NCI-H510A treated with DMSO at 0.1 percent for 48 hours (cell line): ENCODE data around the gene PPP2R5E.

ENCODE experiments used
- DNase-seq: peaks from one replicate; lab custom pipeline; 2025; lab: John Stamatoyannopoulos, UW

The PPP2R5E gene

GRCh38 chr14:63470962-63471793 is 72.0 kb downstream of the PPP2R5E start:
- DNase-seq = no peak

DNA sequence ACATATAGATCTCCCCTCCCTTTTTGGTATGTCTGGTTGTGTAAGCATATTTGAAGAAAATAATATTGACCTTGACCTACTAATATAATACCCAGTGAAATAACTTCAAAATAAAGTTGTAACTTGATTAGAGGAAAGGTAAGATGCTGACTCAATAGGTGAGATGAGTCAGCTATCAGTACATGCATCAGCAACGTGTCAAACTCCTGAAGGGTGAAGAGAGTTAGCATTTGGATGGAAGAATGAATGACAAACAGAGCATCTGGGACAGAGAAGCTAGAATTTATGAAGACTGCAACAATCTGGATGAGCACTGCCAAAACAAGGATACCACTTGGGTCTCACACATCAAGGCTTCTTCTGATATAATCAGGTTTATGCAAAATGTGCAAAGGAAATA is 74.9 kb downstream of the PPP2R5E start:
- no peak for DNase-seq

DNA sequence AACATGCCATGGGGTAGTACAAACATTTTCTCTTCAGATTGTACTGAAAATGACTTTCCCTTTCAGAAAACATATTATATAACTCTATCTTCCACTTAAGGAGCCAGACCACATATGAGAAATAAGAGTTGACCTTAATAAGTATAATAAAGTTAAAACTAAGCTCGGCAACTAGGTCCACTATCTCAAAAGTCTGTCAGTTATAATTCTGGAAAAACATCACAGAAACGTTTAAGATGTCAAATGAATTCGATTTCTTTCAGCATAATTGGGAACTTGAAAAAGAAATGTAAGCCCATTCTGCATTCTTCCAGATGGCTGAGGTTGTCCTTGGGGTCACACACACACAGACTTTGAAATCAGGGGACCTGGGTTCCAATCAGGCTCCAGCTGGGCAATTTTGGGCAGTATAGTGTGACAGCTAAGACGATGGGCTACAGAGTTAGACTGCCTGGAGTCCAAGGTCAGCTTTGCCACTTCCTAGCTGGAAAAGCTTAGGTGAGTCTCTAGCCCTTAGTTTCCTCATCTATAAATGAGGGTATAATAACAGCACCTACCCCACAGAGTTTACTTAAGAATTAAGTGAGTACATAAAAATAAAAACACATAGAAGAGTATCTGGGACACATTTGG is 75.6 kb downstream of the PPP2R5E start:
- no peak for DNase-seq

DNA sequence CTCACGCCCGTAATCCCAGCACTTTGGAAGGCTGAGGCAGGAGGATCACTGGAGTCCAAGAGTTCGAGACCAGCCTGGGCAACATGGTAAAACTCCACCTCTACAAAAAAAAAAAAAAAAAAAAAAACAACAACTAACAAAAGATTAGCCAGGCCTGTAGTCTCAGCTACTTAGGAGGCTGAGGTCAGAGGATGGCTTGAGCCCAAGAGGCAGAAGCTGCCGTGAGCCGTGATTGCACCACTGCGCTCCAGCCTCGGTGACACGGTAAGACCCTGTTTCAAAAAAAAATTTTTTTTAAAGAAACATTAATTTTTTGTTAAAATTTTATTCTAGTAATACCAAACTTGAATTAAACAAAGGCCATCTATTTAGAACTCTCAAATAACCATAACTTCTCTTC is 77.8 kb downstream of the PPP2R5E start:
- DNase-seq = no peak

DNA sequence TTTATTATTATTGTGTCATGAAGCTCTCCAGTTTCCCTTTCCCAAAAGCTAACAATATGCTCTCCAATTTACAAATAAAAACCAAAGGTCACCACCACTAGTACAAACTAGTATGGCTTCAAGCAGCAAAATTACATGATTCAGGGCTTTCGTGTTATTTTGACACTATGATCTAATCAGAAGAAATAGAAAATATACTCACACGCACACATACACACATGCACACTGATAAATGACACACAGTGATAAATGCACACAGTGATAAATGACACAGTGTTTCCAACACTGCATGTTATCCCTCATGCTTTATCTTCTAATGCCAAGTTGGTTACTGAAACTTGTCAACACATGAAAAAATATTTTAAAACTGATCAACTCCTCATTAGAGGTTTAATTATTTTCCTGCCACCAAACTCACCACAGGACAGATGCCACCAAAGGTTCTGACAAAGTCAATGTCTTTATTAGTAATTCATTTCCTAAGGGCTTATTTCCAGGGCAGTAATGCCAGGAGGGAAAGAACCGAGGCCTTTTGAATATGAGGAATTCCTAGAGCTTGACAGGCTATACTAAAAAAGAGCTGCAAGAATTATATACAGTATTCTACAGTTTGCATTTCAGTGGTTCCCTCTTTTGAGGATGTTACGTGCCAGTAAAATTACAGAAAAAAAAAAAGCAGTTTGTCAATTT is 82.4 kb downstream of the PPP2R5E start:
- DNase-seq = no peak

DNA sequence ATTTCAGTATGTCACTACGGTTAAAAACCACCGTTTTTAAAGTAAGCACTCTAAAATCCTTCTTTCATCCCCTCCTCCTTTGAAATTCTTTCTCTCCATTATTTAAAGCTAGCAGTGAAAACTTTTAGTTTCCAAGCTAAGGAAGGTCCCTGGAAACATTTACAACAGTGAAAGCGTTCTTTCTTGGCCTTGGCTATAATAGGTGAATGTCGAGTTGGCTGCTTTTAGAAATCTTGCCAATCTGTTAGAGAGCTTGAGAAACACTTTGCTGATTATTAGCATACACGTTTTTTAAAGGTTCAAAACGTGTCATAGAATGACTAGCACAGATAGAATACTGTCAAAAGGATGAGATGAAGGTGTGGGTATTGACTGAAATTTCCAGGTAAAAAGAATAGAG is 83.4 kb downstream of the PPP2R5E start:
- DNase-seq = no peak

DNA sequence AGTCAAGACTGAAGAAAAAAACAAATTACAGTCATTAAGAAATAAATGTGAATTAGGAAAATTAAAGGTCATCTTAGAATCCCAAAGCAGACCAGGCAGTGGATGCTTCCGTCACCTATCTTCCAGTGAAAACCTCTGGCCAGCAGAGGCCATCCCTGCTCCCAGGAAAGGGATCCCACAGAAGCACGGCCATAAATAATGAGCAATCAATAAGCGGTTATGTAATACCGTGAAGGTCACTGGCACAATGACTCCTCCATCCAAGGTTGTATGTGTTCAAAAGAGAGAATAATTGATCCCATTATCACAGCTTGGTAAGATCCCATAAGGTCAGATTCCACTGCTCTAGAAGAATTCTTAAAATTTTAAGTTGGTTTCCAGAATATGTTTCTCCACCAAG is 85.7 kb downstream of the PPP2R5E start:
- DNase-seq = no peak

DNA sequence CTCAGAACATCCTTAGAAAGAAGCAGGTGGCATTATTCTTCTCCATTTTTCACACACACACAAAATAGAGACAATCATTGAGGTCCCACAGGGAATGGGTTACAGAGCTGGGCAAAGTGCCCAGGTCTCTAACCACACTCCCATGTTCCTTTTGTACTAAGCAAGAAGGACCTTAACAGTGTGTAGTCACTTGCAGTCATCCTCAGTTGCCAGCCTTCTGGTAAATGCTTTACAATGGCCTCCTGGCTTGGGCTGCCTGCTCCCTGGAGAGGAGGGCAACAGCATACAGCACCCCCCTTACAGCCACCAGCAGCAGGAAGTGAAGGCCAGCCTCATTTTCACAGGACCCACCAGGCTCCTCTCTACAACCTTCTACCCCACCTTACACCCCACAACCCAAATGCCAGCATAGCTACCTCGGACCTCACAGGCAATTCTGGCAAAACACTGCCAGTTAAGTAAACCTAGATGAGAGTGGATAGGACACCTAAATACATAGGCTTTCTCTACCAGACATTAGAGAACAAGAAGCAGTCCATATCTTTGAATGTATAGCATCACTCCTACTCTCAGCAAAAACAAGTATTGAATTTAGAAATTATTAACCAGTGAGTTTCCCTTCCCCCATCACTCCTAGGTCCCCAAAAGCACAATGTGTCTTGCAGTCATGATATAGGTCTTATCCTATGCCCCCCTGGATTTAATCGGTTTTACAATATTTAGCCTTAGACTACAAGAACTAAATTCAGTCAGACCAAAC is 88.1 kb downstream of the PPP2R5E start:
- DNase-seq = no peak

- DNase-seq = no peak
Observed at GRCh38 chr14:63454436-63454835, 88.7 kb downstream of the PPP2R5E start.

GRCh38 chr14:63453443-63453936 is 89.7 kb downstream of the PPP2R5E start:
- DNase-seq = no peak

DNA sequence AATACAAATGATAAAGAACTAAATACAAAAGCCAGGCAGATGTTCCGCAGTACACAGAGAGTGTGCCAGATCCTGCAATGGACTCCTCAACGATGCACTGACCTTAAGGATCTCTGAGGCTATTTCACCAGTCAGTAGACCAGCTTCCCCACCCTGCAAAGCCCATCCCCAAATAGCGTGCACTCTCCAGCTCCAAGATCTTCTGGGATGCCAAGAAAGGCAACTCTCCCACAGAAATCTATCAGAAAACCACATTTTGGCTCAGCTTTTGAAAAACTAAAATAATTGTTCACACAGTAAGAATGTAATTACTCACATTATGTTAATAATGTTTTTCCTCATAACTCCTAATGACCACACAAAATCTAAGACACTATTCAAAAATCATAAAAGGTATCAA is 90.4 kb downstream of the PPP2R5E start:
- DNase-seq = no peak

- DNase-seq = no peak
Observed at GRCh38 chr14:63448841-63449240, 94.3 kb downstream of the PPP2R5E start.

- DNase-seq = no peak
Observed at GRCh38 chr14:63444588-63444987, 98.6 kb downstream of the PPP2R5E start.

DNA sequence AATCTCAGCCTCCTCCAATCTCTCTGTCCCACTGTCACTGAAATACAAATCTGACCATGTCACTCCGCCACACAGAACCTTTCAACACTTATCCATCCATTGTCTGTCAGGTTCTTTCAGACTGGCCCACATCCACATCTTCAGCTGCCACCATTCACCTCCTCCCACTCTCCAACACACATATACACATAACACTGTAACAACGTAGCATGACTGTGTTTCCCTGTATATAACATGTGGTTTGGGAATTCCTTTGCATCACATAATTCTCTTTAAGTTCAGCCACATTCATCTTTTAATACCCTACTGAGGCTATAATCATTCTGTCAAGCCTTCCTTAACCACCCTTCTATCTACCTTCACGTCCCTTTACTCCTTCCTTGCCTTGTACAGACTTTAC is 99.2 kb downstream of the PPP2R5E start:
- DNase-seq = no peak

DNA sequence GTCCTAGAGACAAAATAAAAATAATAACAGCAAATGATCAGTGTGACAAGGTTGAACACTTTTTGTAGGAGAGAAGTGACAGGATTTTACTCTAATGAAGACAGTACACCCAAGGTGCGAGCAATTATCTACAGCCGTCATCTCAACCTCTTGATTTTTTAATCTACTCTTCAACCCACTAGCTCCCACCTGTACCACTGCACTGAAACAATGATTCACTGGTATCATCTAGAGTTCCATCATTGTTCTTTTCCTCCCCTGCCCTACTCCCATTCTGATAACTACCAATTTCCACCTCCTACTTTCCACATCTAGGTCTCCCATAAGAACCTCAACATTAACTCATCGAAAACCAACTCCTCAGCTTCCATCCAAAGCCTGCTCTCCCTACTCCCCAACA is 99.8 kb downstream of the PPP2R5E start:
- no peak for DNase-seq

DNA sequence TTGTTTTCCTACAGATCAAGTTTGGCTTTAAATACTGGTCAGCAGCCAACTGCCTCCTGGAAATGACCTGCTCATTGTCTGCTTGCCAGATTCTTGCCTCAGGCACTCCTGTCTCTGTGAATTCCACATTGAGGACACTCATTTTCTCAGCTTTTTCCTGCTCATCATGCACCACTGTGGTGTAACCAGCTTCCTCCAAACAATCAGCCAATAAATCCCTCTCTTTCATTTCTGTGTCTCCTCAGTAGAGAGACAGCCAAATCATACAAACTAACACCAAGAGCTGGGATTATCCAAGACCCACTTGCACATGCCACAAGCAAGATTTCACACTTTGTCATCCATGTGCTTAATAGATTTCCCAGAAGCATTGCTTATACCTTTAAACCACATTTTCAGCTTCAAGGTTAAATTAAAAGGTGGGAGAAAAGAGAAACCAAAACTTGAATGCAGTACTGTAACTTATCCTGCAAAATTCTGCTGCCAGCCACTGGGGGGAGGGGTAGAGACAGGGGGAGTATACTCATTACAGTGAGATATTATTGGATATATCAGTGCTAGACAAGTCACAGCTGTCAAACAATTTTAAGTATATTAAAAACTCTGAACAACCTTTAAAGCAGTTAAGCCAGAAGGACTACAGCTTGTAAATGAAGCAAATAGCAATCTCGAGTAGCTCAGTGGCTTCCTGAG is 105.0 kb downstream of the PPP2R5E start:
- no peak for DNase-seq

DNA sequence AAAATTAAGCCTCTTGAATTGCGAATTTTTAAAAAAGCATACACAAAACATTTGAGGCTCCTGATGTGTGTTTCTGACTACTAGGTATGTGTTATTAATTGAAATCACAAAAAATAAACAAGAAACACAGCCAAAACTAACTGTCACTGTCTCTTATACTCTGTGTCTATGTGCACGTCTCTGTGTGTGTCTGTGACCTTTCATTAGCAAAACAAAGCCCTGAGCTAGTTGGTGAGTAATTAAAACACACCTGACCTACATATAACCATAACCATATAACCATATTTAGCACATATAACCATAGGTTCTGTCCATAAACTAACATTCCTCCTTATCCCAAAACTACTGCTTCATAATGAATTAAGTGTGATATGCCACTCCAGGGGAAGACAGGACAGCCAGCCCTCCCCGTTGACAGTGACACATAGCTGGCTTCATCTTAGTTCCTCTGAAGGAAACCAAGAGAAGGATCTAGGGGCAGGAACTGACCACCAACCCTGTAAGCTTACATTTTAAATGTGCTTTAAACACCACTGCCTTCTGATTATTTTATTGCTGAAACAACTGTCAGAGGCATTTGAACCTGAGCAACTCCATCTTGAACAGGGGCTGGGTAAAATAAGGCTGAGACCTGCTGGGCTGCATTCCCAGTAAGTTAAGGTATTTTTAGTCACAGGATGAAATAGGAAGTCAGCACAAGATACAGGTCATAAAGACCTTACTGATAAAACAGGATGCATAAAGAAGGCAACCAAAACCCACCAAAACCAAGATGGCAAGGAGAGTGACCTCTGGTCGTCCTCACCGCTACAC is 106.7 kb downstream of the PPP2R5E start:
- DNase-seq = no peak

DNA sequence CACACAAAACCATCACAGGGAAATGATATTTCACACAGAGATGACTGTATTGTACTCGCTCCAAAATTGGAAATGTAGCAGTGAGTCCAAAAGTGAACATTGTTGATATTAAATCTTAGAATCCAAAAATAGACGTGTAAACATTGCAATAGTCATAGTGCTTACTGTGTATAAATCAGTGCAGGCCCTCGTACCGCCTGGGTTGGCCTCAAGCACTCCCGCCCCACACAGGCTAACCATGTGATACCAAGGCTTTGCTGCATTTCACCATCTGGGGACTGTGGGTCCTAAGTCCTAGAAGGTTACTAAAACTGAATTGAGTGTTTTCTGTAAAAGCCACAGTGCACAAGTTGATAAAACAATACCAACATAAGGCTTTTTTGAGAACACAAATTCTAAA is 107.3 kb downstream of the PPP2R5E start:
- no peak for DNase-seq

DNA sequence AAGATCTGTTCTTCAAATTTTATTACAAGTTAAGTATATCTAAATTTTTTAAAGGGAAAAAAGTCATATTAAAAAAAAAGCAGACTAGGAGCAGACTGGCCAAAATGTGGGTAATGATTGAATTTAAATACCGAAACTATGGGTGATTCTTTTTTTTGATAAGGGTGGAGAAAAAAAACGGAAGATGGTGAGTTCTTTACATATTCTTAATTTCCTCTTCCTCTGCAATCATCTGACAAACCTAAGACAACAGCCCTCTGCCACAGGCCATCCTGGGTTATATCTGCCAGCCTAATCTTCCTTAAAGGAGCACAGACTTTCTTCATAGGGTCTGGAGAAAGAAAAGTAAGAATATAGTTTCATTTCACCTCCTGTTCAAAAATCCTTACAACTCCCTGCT is 108.0 kb downstream of the PPP2R5E start:
- DNase-seq = no peak

DNA sequence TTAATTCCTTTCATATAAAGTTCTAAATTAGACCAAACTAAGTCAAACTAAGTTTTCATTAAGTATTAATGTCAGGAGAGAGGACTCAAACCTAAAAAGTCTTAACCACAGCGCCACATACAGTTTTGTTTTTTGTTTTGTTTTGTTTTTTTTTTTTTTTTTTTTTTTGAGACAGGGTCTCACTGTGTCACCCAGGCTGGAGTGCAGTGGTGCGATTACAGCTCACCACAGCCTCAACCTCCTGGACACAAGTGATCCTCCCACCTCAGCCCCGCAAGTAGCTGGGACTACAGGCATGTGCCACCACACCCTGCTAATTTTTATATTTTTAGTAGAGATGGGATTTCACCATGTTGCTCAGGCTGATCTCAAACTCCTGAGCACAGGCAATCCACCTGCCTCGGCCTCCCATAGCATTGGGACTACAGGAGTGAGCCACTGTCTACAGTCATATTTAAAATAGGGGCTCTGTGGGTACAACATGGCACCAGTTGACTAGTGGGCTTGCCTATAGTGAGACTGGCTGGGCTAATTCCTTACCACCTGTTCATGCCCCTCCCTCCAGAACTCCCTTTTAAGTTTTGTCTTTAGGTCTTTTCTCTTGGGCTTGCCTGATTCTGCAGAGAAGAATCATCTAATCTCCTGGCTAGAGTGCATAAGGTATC is 110.2 kb downstream of the PPP2R5E start:
- no peak for DNase-seq
